GM21423 (cell line): ENCODE measurements around the gene ATPAF2.

Source experiments
- ATAC-seq: cut with Tn5 transposase; IDR thresholded peaks from one replicate; pipeline ENCODE4 v1.9.1; 2021; ENCODE audit warnings: mild to moderate bottlenecking, moderate library complexity; ENCODE audit not compliant: unreplicated experiment

The ATPAF2 gene

DNA sequence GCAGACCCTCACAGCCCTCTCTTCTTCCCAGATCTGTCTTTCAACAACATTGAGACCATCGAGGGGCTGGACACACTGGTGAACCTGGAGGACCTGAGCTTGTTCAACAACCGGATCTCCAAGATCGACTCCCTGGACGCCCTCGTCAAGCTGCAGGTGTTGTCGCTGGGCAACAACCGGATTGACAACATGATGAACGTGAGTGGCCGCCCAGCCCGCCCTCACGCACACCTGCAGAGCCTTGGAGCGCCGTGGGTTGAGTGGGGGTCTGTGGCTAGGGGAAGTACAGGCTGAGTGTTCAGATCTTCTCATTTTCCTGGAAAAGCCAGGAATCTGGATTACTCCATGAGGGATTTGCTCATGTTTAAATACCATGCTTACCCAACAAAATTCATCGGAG lies 51.1 kb downstream of the ATPAF2 start:
- no peak for ATAC-seq

DNA sequence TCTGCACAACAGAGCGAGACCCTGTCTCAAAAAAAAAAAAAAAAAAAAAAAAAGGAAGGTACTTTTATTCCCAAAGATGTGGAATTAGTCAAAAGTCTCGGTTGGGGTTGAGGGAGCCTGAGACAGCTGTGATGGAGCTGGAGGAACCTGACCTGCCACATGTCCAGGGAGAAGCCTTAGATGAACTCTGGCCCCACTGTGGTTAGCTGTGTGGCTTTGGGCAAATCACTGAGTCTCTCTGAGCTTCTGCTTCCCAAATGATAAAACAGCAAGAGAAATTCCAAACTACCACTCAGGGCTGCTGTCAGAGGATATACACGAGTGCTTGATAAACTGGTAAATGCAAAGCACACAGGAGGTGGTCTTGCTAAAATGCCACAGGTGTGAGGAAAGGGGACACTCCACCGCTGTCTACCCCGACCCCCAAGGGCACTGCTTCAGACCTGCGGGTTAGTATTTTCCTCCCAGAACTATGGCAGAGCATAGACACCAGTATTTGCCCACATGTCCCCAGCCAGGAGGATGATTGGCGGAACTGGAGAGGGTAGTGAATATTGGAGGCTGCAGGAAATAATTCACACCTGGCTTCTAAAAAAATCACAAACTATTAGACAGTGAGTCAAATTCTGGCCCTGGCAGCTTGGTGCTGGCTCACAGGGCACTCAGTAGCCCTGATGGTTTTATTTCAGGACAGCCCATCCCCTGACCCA lies 51.6 kb downstream of the ATPAF2 start:
- ATAC-seq: no peak

DNA sequence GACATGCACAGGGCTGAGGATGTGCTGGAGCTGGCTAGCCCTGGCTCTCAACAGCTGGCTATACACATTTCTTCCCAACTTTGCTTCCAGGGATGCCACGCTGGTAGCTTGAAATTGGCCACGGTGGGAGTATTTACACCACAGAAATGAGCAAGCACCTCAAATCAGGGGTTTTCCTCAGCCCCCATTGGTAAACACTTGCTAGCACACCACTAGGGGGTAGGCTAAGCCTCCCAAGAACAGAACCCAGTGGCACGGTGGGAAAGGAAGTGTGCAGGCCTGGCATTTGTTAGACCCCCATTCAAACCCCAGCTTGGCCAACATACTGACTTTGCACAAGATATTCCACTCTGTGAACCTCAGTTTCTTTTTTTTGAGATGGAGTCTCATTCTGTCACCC lies 53.4 kb downstream of the ATPAF2 start:
- ATAC-seq: no peak

DNA sequence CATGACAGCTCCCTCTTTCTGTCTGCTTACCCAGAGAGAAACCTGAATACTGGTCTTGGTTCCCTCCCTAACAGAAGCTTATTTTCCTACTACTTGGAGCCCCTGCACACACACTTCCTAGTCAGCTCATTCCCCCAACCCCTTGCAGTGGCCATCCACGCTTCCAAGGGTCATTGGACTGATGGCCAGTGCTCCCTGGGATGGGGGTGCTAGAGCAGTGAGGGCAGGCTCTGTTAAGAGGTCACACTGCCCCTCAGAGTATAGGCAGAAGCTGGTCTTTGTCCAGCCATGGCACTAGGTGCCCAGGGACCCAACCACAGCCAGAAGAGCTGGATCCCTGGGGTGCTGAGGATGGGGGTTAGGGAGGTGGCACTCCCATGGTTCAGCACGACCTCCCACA lies 53.8 kb downstream of the ATPAF2 start:
- ATAC-seq: no peak

DNA sequence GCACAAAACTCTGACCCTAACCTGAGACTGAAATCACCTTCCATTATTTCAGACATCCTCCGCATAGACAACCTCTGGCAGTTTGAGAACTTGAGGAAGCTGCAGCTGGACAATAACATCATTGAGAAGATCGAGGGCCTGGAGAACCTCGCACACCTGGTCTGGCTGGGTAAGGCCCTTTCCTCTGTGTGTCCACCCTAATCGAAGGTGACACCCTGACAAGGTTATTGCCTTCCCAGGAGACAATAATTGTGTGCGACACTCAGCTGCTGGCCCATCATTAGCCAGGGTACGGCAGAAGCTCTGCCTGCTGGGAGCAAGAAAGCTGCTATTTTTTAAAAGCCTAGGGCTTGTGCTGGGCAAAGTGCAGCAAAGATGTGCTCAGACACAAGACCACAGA lies 55.2 kb downstream of the ATPAF2 start:
- no peak for ATAC-seq

DNA sequence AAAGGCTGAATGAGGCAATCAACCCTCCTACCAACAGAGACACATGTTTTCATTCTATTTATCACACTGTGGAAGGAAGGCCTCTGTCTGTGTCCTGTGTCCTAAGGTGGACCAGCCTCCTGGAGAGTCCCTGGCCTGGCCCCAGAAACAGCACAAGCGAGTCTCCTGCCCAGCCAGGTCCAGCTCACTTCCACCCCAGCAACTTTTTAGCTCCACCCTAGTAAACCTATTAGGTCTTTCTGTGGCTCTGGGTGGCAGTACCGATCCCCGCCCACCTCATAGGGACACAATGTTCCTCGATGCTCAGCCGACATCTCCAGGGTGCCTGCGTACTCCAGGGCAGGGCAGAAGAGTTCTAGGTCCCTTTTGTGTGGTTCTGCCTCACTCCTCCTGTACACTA lies 55.6 kb downstream of the ATPAF2 start:
- ATAC-seq: no peak

DNA sequence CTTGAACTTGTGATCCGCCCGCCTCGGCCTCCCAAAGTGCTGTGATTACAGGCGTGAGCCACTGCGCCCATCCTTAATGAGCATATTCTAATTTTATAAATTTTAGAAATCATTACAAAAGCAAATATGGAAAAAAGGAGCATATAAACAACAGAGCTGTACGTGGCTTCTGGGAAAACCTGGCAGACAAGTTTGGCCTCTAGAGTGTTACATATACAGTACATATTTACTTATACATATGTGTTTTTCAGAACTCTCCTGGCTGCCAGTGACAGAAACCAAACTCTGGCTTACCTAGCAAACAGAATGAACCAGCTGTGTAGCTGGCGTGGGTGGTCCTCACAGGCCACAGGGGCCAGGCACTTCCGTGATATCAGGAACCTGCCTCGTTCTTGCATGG lies 56.2 kb downstream of the ATPAF2 start:
- no peak for ATAC-seq

DNA sequence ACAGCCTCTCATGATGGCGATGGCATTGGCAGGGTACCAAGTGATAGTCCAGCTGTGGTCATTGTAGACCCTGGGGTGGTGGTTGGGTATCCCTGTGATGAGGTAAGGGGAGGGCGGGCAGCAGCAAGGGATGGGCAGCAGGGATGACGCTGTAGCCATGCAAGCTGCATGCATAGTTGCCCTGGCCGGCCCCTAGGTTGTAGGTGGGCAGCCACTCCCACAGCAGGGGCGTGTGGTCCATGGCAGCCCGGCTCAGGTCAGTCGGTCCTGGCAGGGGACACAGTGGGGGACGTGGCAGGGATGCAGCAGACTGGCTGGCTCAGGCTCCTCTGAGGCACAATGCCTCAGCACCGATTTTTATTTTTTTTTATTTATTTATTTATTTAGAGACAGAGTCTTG lies 57.6 kb downstream of the ATPAF2 start:
- no peak for ATAC-seq

DNA sequence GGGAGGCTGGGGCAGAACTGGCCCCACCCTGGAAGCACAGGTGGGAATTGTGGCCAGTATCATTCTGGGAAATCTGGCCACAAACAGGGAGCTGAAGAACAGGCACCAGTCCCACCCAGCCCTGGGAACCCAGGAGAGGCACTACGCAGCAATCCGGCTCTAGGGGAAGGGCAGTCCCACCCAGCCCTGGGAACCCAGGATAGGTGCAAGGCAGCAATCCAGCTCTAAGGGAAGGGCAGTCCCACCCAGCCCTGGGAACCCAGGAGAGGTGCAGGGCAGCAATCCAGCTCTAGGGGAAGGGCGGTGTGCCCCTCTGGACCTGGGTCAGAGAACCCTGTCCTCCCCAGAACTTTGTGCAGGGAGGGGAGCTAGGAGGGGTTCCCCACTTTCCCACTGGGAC lies 59.2 kb downstream of the ATPAF2 start:
- ATAC-seq: no peak

DNA sequence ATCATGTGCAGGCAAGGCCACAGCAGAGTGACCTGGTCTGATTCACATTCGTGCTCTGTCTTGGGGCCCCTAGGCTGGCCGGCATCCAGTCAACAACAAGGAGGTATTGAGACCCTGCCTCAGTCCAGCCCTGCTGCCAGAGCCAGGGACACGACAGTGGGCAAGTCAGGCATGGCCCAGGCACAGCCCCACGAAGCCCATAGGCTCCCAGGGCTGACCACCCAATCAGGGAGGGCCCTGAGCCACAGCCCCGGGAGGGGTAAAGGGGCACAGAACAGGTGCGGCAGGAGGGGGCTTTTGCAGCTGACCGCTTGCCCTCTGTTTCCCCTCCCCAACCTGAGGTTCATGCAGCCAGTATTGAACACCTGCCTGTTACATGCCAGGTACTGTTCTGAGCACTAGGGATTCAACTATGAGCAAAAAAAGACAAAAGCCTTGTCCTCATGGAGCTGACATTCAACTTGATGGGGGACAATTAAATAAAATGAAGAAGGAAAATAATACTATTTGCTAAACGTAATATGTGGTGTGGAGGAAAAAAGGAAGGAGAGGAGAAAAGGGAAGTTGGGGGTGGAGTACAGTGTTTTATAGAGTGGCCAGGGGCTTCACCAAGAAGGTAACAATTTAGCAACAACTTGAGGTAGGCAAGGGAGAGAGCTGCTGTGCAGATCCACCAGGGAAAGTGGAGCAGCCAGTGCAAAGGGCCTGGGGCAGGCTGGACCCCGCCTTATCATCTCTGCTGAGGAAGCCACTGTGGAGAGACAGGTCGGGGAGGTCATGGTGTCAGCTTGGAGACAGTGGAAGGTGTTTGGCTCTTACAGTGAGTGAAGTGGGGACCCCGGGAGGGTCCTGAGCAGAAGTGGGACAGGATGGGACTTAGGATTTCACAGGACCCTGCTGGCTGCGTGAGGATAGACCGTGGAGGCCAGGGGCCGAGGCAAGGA lies 60.2 kb downstream of the ATPAF2 start:
- ATAC-seq: no peak

DNA sequence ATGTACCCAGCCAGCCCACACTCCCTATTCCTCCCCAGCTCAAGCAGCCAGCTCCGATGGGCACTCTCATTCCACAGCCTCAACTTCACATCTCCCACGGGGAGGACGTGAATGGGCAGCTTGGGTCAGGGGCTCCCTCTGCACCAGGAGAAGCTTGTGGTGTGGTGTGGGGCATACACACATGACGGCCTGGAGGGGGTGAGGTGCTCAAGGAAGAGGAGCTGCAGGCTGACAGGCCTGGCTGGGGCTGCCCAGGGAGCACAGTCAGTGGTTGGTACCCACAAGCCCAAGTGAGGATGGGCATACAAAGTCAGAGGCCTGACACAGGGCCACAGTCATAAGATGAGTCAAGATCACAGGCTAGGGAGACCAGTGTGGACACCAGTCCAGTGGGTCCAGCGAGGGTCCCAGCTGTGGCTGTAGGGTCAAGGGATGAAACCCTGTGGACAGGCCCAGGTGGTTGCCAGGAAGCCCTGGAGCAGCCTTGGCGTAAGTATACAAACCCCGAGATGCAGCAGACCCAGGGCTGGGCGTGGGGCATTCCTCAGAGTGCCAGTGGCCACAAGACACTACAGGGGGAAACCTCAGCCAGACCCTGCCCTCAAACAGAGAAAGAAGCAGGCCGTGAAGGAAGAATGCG lies 61.9 kb downstream of the ATPAF2 start:
- ATAC-seq: no peak

DNA sequence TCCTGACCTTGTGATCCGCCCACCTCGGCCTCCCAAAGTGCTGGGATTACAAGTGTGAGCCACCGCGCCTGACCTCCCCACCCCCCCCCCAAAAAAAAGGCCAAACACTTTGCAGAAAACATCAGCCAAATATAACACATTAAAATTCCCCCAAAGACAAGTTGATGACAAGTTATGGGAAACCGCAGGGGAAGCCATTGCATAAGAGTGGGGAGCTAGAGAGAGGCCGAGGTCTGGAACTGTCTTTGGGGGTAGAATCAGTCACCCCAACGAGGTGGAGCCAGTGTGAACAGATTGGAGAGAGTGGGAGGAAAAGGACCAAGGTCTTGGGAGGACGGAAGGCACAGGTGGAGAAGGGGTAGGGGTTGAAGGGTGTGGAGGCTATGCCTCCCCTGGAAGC lies 63.5 kb downstream of the ATPAF2 start:
- no peak for ATAC-seq

DNA sequence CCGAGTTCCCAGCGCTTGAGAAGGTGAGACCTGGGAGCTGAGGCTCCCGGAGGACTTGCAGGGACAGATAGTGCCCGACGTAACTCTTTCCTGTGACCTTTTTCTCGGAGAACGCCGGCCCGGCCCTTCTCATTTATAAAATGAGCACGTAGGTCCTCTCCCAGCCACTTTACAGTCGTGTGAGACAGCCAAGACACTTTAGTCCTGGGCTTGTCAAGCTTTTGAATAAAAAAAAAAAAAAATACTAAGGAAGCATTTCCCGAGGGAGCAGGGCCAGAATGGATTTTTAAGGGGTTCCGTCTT lies 66.1 kb downstream of the ATPAF2 start:
- ATAC-seq: no peak

DNA sequence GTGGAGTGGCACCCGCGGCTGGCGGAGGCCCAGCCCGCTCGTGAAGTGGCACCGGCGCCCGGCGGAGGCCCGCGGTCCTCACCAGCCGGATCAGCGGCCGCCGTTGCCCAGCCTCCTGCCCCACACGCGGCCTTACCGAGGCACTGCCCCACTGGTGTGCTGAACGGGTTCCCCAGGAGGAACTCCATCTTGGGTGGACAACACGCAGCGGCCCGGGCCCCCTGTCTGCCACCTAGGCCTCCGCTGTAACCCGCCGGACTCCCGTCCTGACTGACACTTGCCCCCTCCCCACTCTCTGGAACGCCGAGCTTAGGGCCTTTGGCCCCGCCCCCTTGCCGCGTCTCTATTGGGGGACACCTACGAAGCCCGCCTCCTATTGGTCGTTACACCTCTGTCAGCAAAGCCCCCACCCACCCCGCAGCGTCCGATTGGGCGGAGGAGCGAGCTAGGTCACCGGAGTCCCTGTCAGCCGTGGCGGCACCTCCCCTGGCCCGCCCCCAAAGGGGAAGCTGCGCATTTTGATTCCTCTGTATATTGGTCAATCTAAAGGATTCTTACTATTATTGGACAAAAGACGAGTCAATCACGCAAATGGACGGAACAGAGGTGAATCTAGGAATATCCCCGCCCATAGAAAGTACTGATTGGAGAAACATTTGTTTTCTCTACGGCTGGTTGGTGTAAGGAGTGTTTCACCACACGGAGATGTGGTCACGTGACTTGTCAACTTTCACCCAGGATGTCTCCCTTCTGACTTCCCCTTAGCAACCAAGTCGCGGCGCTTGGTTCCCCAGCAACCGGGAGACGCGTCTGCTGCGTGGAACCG lies 66.6 kb downstream of the ATPAF2 start, which contains the start of the genes DRC3 and TOM1L2:
Gene DRC3, plus strand, starts transcription at position 737 of the 826 bp plus-strand sequence. CDS start 4,737 bp downstream, outside the sequence.
Gene TOM1L2, minus strand, starts transcription at position 275 of the 826 bp plus-strand sequence. Its CDS starts 87 bp downstream, at position 188.
- peak; percentile 94 for ATAC-seq

DNA sequence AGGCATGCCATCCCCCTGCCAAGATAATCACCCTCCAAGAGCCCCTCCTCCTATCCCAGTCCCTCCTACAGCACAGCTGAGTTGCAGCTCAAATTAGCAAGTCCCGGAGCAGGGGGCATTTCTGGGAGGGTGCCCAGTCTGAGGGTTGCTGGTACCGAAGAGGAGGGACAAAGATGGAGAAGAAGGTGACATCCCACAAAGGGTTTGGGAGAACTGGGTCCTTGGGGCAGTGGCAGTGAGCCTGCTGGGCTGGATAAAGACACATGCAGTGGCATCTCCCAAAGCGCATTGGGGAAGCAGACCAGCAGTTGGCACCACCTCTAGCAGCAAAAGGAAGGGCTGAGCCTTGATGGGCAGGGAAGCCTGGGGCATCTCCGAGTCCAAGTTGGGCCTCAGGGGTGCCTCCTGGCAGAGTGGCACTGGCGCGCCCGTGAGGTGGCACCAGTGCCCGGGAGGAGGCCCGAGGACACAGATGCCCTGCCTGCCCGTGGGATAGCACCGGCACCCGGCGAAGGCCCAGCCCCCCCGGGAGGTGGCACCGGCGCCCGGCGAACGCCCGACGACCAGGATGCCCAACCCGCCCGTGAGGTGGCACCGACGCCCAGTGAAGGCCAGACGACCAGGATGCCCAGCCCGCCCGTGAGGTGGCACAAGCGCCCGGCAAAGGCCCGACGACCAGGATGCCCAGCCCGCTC lies 67.4 kb downstream of the ATPAF2 start:
- no peak for ATAC-seq

DNA sequence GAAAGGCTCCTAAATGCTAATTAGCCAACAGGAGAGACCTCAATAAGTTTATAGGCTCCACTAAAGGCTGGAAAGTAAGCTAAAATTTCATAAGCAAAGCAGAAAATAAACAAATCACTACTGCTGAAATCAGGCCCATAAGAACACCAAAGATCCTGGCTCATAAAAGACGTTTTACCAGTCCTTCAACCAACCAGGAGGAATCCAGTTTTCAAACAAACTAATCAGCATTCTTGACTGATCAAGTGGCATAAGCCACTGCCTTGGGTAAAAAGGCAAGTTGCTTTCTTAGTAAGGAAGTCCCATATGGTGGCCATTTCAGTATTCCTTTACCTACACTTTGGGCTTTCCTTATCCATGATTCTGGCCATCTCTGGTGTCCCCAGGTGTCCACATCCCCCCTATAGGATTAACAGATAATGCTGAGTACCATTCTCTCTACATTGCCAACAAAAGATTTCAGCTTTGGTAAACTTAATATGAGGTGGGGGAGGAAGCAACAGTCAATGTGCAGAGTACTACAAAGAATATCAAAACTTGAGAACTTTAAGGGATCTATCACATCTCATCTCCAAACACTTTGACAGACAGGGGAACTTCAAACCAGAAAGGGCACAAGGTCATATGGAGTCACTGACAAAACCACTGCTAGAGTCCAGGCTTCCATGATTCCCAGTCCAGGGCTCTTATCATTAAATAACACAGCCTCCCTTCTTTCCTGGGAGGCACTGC lies 68.1 kb downstream of the ATPAF2 start:
- ATAC-seq: no peak
